ENCODE data around the gene GRIN3B. TPM values are rescaled to one million over a fixed set of nuclear protein-coding genes. Genes with fewer than 3 reads are reported as not detected.

GRIN3B gene
- total and polyA plus RNA-seq, 2 donors (not counting 1 experiment from before 2014, with no cell fraction given), result 0.10 to 0.42 TPM

DNA sequence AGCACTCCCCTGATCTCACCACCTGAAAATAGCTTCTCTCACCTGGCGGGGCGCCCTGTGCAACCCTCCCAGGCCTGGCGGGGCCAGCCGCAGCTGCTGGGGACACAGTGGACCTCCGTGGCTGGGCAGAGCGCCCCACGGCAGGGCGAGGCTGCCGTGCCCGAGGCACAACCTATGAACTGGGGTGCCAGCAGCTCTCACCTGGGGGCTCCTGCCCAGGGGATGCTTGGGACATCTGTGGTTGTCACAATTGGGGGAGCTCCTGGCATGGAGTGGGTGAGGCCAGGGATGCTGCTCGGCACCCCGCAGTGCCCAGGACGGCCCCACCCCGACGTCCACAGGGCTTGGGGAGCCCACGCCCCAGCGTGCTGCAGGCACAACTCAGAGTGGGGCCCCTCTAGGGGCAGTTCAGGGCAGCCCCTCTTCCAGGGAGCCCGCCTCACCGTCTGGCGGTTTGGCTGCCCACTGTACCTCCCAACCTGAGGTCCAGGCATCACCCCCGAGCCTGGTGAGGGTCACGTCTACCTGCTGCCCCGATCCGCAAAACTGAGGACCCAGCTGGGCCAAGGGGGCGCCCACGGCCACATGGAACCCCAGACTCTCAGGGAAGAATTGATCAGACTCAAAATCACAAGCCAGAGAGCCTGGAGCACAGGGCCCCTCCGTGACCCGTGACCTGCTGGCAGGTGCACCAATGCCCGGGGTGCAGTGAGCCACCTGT is 15.0 kb downstream of the GRIN3B start:
- Histone ChIP-seq H3K27me3 (replicated peaks in 1 of 4; ENCODE audit: control extremely low read depth in 1 of 4, control insufficient read depth in 3 of 4, insufficient read depth in 4 of 4, low read length in 3 of 4) (no peaks in the 10 kb centered on the region), H3K4me3 (ENCODE audit: control extremely low read depth in 1 of 5, extremely low read depth in 1 of 5, insufficient read depth in 1 of 5, low read depth in 2 of 5, low read length in 4 of 5) (no peak overlapping the region), H4K20me1 (ENCODE audit: control insufficient read depth, insufficient read depth, low read length, poor library complexity, severe bottlenecking) (peaks cover 99% of the 10 kb centered on the region), H3K79me2 (ENCODE audit: control insufficient read depth, insufficient read depth, low read length) (peaks cover 81% of the 10 kb centered on the region), H3K9me3 (ENCODE audit: control extremely low read depth in 1 of 3, control insufficient read depth in 2 of 3, insufficient read depth in 1 of 3, low read length in 2 of 3) (no peaks in the 10 kb centered on the region), H3K4me1 (ENCODE audit: control insufficient read depth in 2 of 2, insufficient read depth in 2 of 2, low read length in 2 of 2) (peaks cover 40 to 50% of the 10 kb centered on the region in 2 donors), H3K36me3 (replicated peaks in 1 of 2; ENCODE audit: control extremely low read depth in 1 of 2, control insufficient read depth in 1 of 2, extremely low read depth in 1 of 2, insufficient read depth in 2 of 2, low read length in 1 of 2) (peaks cover 0 to 36% of the 10 kb centered on the region in 2 experiments), H3K9ac (ENCODE audit: low read length) (no peak overlapping the region), H3K27ac (ENCODE audit: low read length in 2 of 2) (no peak overlapping the region), H3K4me2 (replicated peaks; ENCODE audit: low read depth, low read length, poor library complexity, severe bottlenecking) (peak overlapping the region; percentile 57), H2AFZ (ENCODE audit: insufficient read depth, low read depth, low read length, poor library complexity, severe bottlenecking) (no peak overlapping the region)
- ChIA-PET POLR2A (interaction anchor here (0.7 kb wide), 1 partner anchor 254 kb away, joined by 3 read pairs; the partner anchor contains the start of gene CIRBP), CTCF (no interaction called here)
- no peak for DNase-seq
- no peak for ATAC-seq (ENCODE audit: low read depth)
- 96% methylated on average over 29 of the region's 29 CpGs for WGBS (ENCODE audit: insufficient coverage)
- no peak for TF ChIP-seq EZH2 (IDR thresholded peaks at IDR 0.05; ENCODE audit: borderline replicate concordance, insufficient read depth, low read depth, low read length, poor library complexity, severe bottlenecking)
- TF ChIP-seq CTCF (IDR thresholded peaks at IDR 0.05), result no peak
- no peak overlapping the region for H3K27ac Mint-ChIP-seq
- no peak overlapping the region for H3K4me3 Mint-ChIP-seq
- H3K9me3 Mint-ChIP-seq (ENCODE audit: insufficient read depth), result no peaks in the 10 kb centered on the region
- H3K4me1 Mint-ChIP-seq, result peaks cover 44% of the 10 kb centered on the region
- H3K27me3 Mint-ChIP-seq, result no peaks in the 10 kb centered on the region
- intact Hi-C loops (cut with micrococcal nuclease), result no loop called here

Data from B cell (primary cell).